Measurements from ENCODE around the gene CEBPA. TPM values are rescaled to one million over a fixed set of nuclear protein-coding genes. Genes with fewer than 3 reads are reported as not detected.

The CEBPA gene
- total and polyA plus RNA-seq, 2 experiments from 2014 or later: 0.50 to 2.6 TPM

DNA sequence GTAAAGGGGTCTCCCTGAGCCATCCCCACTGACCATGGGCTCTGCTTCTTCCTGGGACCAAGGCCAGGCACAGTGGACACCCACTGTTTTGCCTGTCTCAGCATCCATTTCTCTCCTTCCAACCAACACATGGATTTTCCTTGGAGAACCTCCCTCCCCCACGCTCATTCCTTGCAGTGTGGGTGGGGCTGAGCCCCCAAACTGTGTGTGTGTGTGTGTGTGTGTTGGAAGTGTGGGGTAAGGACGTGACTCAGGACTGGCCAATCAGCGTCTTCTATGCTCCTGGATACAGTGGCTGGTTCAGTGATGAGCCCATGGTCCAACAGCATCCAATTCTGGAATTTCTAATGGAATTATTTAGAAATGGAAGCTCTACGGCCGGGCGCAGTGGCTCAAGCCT lies 18.7 kb downstream of the CEBPA start (continued):
- TF ChIP-seq, protein P1, sequence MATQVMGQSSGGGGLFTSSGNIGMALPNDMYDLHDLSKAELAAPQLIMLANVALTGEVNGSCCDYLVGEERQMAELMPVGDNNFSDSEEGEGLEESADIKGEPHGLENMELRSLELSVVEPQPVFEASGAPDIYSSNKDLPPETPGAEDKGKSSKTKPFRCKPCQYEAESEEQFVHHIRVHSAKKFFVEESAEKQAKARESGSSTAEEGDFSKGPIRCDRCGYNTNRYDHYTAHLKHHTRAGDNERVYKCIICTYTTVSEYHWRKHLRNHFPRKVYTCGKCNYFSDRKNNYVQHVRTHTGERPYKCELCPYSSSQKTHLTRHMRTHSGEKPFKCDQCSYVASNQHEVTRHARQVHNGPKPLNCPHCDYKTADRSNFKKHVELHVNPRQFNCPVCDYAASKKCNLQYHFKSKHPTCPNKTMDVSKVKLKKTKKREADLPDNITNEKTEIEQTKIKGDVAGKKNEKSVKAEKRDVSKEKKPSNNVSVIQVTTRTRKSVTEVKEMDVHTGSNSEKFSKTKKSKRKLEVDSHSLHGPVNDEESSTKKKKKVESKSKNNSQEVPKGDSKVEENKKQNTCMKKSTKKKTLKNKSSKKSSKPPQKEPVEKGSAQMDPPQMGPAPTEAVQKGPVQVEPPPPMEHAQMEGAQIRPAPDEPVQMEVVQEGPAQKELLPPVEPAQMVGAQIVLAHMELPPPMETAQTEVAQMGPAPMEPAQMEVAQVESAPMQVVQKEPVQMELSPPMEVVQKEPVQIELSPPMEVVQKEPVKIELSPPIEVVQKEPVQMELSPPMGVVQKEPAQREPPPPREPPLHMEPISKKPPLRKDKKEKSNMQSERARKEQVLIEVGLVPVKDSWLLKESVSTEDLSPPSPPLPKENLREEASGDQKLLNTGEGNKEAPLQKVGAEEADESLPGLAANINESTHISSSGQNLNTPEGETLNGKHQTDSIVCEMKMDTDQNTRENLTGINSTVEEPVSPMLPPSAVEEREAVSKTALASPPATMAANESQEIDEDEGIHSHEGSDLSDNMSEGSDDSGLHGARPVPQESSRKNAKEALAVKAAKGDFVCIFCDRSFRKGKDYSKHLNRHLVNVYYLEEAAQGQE (IDR thresholded peaks at IDR 0.05; ENCODE audit: unreplicated experiment): no peak
- TF ChIP-seq, protein P2, sequence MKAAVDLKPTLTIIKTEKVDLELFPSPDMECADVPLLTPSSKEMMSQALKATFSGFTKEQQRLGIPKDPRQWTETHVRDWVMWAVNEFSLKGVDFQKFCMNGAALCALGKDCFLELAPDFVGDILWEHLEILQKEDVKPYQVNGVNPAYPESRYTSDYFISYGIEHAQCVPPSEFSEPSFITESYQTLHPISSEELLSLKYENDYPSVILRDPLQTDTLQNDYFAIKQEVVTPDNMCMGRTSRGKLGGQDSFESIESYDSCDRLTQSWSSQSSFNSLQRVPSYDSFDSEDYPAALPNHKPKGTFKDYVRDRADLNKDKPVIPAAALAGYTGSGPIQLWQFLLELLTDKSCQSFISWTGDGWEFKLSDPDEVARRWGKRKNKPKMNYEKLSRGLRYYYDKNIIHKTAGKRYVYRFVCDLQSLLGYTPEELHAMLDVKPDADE (IDR thresholded peaks at IDR 0.05): no peak
- no peak for TF ChIP-seq EZH2phosphoT487 (IDR thresholded peaks at IDR 0.05; ENCODE audit: unreplicated experiment)

DNA sequence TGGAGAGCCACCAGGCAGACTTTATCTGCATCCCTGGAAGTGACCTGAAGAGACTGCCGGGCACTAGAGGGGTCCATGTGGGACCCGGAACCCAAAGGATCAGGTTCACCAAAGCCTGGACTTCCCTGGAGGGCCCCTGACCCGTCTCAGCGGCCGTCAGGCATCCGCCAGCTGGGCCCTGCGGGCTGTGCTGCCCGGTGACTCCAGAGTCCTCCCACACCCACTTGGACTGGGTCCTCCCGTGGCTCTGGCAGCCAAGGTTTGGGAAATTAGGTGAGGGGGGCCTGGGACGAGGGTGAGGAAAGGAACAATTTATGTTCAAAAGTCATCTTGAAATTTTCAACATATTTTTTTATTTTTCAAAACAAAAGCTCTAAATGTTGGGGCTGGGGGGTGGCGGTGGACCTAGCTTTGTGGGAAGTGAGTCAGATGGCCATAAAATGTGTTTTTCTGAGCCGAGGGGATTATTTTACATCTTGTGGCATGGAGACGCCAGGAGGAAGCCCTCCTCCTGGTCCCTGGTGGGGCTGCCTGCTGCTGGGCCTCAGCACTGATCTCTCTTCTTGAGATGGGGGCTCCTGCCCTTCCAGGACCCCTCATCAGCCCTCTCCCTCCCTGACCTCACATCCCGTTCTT lies 20.2 kb downstream of the CEBPA start:
- H3K9me2 ChIP-seq (ENCODE audit: insufficient read depth): no peaks in the 10 kb centered on the region
- H3K36me3 Mint-ChIP-seq (ENCODE audit: low read depth): no peaks in the 10 kb centered on the region
- H3K27me3 ChIP-seq (ENCODE audit: insufficient read depth): no peaks in the 10 kb centered on the region
- H3K27me3 Mint-ChIP-seq (ENCODE audit: insufficient read depth, low read depth, poor library complexity): peaks cover 3% of the 10 kb centered on the region
- ATAC-seq: no peak
- H3K4me1 Mint-ChIP-seq: peaks cover 20% of the 10 kb centered on the region
- H3K79me2 ChIP-seq (replicated peaks; ENCODE audit: insufficient read depth): no peaks in the 10 kb centered on the region
- H3K4me3 ChIP-seq: no peak overlapping the region
- H3K27ac ChIP-seq (ENCODE audit: low read depth): no peak overlapping the region
- peaks cover 9% of the 10 kb centered on the region; the same call in 1 of the 2 replicates for H3K4me1 ChIP-seq (ENCODE audit: insufficient read depth)
- H3K9me3 Mint-ChIP-seq: no peaks in the 10 kb centered on the region
- no peak overlapping the region for H2AFZ ChIP-seq
- H4K20me1 ChIP-seq (replicated peaks; ENCODE audit: insufficient read depth): no peaks in the 10 kb centered on the region
- no peak overlapping the region for H3K4me2 ChIP-seq
- H3K4me3 Mint-ChIP-seq: no peak overlapping the region
- H3K36me3 ChIP-seq (ENCODE audit: insufficient read depth): no peaks in the 10 kb centered on the region
- no peak overlapping the region for H3K27ac Mint-ChIP-seq
- DNase-seq (ENCODE audit: low spot score): no peak
- H3F3A ChIP-seq (replicated peaks; ENCODE audit: low read depth): no peaks in the 10 kb centered on the region
- TF ChIP-seq POLR2AphosphoS5 (IDR thresholded peaks at IDR 0.05; ENCODE audit: low read depth) (no peak), ZNF114 (CRISPR knock-in tag; IDR thresholded peaks at IDR 0.05) (no peak), ZNF331 (CRISPR knock-in tag; IDR thresholded peaks at IDR 0.05; ENCODE audit: low read depth) (no peak), EZH2phosphoT487 (IDR thresholded peaks at IDR 0.05; ENCODE audit: unreplicated experiment) (no peak), NANOG (IDR thresholded peaks at IDR 0.05; ENCODE audit: borderline replicate concordance) (no peak), CREB1 (CRISPR knock-in tag; IDR thresholded peaks at IDR 0.05; ENCODE audit: low read depth) (no peak), STAT1 (IDR thresholded peaks at IDR 0.05; ENCODE audit: unreplicated experiment) (no peak)
- TF ChIP-seq, protein P3, sequence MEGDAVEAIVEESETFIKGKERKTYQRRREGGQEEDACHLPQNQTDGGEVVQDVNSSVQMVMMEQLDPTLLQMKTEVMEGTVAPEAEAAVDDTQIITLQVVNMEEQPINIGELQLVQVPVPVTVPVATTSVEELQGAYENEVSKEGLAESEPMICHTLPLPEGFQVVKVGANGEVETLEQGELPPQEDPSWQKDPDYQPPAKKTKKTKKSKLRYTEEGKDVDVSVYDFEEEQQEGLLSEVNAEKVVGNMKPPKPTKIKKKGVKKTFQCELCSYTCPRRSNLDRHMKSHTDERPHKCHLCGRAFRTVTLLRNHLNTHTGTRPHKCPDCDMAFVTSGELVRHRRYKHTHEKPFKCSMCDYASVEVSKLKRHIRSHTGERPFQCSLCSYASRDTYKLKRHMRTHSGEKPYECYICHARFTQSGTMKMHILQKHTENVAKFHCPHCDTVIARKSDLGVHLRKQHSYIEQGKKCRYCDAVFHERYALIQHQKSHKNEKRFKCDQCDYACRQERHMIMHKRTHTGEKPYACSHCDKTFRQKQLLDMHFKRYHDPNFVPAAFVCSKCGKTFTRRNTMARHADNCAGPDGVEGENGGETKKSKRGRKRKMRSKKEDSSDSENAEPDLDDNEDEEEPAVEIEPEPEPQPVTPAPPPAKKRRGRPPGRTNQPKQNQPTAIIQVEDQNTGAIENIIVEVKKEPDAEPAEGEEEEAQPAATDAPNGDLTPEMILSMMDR (conservative IDR thresholded peaks at IDR 0.05; ENCODE audit: low read depth in 2 of 2): no peak
- TF ChIP-seq, protein P1 (IDR thresholded peaks at IDR 0.05; ENCODE audit: unreplicated experiment): no peak
- TF ChIP-seq, protein P2 (IDR thresholded peaks at IDR 0.05): no peak

Data from GM23338 (cell line).